AG09309 (cell line): ENCODE measurements around the gene OR11A1.
"Not testable (repeated sequence)": the region's sequence is repeated elsewhere in the genome, so short reads cannot be mapped to it uniquely, and the experiment has no call there.

Experiments
- DNase-seq: peaks from one replicate; pipeline ENCODE4 v3.0.0-alpha.2; 2010; ENCODE audit warnings: low read depth
- H3K4me3 ChIP-seq: 2 replicates; pipeline ENCODE4 v1.5.1; 2011; ENCODE audit warnings: mild to moderate bottlenecking, low read depth, low read length, moderate library complexity; ENCODE audit not compliant: control insufficient read depth
- CTCF ChIP-seq: IDR thresholded peaks from 2 replicates; pipeline ENCODE4 v1.5.1; 2011; ENCODE audit warnings: mild to moderate bottlenecking, low read depth, low read length, inconsistent platforms; ENCODE audit not compliant: insufficient read depth, control insufficient read depth; ENCODE audit errors: missing control alignments

OR11A1 gene

GRCh38 chr6:29442719-29443118 is 14.2 kb downstream of the OR11A1 start:
- no peak overlapping the region for H3K4me3 ChIP-seq
- TF ChIP-seq CTCF: no peak
- no peak for DNase-seq

- DNase-seq: no peak
- H3K4me3 ChIP-seq: no peak within 1 kb of the TSS
- no peak for TF ChIP-seq CTCF
Observed at GRCh38 chr6:29439006-29439405, 17.9 kb downstream of the OR11A1 start, which contains the start of gene OR10C1. TSS of gene OR10C1 (plus strand) at chr6:29439306. CDS start at chr6:29440016, 710 bp downstream.

- not testable (repeated sequence) for DNase-seq, H3K4me3 ChIP-seq
Observed at GRCh38 chr6:29436730-29437129, 20.1 kb downstream of the OR11A1 start.

DNA sequence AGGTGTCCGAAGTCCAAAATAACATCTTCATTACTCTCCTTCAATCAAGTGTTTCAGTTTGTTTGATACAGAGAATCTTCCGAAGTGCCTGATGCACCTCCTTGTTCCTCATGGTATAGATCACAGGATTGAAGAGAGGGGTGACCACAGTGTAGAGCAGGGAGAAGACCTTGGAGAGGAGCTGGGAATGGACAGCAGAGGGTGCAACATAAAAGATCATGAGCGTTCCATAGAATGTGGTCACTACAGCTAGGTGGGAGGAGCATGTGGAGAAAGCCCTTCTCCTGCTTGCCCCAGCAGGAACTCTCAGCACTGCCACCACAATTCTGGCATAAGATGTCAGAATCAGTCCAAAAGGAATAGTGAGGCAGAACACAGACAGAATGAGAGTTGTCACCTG is 30.2 kb downstream of the OR11A1 start:
- TF ChIP-seq CTCF: no peak
- no peak overlapping the region for H3K4me3 ChIP-seq

GRCh38 chr6:29425075-29425474 is 31.8 kb downstream of the OR11A1 start:
- no peak for DNase-seq
- no peak for TF ChIP-seq CTCF
- H3K4me3 ChIP-seq: no peak overlapping the region

More for the DNA sequence above, 30.2 kb downstream of the OR11A1 start:
- no peak for DNase-seq

DNA sequence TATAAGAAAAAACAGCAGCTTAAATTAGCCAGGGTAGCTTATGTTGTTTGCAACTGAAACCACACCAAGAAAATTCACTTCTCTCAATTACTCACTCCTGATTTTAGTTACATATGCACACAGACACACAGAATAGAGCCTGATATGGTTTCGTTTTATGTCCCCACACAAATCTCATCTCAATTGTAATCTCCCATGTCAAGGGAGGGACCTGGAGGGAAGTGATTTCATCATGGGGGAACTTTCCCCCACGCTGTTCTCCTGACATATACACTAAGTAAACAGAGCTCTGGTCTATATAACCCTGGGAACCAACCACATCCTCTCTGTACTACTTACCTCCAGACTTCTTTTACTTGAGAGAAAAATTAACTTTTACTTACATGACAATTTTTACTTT is 32.3 kb downstream of the OR11A1 start:
- no peak for TF ChIP-seq CTCF
- H3K4me3 ChIP-seq: no peak overlapping the region
- DNase-seq: no peak

- no peak for TF ChIP-seq CTCF
- no peak overlapping the region for H3K4me3 ChIP-seq
- DNase-seq: no peak
Observed at GRCh38 chr6:29424168-29424567, 32.7 kb downstream of the OR11A1 start.
